Fibroblast of pulmonary artery (primary cell): ENCODE measurements around the gene ZNFX1.
"Not testable (repeated sequence)": the region's sequence is repeated elsewhere in the genome, so short reads cannot be mapped to it uniquely, and the experiment has no call there.

ENCODE experiments used
- DNase-seq: peaks from one replicate; pipeline ENCODE4 v3.0.0-alpha.2; 2010; ENCODE audit warnings: low read depth
- H3K4me3 ChIP-seq: replicated peaks from 2 replicates; pipeline ENCODE4 v1.5.1; 2011; ENCODE audit warnings: low read depth, mild to moderate bottlenecking, control low read depth, low read length, moderate library complexity
- CTCF ChIP-seq: IDR thresholded peaks from 2 replicates; pipeline ENCODE4 v1.5.1; 2011; ENCODE audit warnings: mild to moderate bottlenecking, control low read depth, low read length, inconsistent platforms; ENCODE audit errors: missing control alignments

ZNFX1 gene

DNA sequence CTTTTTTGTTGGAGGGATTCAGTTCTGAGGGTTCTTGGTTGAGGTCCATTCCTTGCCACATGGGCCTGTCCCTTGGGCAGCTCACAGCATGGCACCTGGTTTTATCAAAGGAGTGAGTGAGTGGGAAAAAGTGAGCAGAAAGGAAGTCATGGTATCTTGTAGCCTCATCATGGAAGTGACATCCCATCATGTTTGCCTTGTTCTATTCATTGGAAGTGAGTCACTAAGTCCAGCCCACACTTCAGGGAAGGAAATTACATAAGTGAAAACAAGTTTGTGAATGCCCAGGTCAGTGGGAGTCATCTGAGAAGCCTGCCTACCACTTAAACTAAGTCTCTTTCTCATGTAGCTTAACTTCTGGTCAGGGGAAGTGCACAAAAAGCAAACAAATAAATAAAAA lies 32.8 kb upstream of the ZNFX1 start:
- DNase-seq, result peak; percentile 62
- no peak for TF ChIP-seq CTCF
- no peak overlapping the region for H3K4me3 ChIP-seq

GRCh38 chr20:49308875-49309274 lies 31.0 kb upstream of the ZNFX1 start:
- TF ChIP-seq CTCF, result no peak
- no peak for DNase-seq
- H3K4me3 ChIP-seq, result no peak overlapping the region

- H3K4me3 ChIP-seq, result no peak overlapping the region
- DNase-seq, result no peak
- TF ChIP-seq CTCF, result no peak
Observed at GRCh38 chr20:49306903-49307620, 29.2 kb upstream of the ZNFX1 start.

DNA sequence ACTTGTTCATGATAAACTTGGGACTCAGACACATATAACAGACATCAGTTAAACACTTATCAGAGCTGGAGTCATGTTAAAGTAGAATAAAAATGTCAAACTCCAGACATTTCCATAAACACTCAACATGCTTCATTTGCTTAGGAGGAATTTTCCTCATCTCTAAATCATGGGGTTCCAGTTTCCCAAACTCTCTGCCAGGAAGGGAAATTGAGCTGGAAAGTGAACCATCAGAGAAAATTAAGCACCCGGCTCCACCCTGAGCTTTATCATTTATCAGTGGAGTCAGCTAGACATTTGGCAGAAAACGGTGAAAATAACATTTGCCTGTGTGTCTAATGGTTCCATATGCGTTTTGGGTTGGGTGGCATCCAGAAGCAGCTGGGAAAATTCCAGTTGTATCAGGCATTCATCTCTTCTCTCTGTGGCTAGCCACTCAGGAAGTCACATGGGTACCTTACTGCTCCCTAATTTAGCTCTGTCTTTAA lies 25.3 kb upstream of the ZNFX1 start:
- H3K4me3 ChIP-seq, result no peak overlapping the region
- DNase-seq, result peak; percentile 55
- TF ChIP-seq CTCF, result no peak

DNA sequence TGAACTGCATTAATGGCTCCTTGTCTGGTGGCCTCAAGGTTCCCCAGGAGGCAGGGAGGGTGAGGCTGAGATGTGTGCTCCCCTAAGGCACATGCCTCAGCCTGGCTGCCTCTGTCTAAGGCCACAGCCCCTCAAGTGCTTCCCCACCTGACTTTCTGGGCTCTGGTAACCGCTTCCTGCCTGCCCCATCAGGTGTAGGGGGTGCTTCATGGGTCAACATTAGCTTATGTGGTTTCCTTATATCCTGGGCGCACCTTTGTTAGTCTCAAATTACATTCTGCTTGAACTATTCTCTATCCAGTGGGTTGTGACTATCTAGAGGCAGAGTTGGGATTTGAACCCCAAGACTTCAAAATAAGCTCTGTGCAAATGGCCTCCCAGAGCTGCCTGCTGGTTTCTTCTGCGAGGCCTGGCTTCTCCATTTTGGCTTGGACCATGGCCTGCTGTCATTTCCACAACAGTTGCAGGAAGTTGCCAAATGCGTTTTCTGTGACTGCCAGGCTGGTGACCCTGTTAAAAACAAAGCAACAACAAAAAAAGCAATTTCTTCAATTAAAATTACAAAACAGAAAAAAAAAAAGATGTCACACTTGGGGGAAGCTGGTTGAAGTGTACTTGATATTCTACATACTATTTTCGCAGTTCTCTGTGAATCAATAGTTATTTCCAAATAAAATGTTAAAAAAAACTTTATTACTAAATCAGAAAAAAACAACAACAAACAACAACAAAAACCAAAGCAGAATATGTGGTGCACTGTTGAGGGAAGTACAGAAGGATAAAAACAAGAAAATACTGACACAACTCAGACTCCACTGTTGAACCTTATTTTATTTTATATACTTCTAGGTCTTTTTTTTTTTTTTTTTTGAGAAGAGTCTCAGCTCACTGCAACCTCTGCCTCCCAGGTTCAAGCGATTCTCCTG lies 20.0 kb upstream of the ZNFX1 start:
- TF ChIP-seq CTCF, result no peak
- H3K4me3 ChIP-seq, result no peak overlapping the region
- DNase-seq, result no peak

- H3K4me3 ChIP-seq, DNase-seq: not testable (repeated sequence)
Observed at GRCh38 chr20:49294002-49294654, 16.3 kb upstream of the ZNFX1 start.

DNA sequence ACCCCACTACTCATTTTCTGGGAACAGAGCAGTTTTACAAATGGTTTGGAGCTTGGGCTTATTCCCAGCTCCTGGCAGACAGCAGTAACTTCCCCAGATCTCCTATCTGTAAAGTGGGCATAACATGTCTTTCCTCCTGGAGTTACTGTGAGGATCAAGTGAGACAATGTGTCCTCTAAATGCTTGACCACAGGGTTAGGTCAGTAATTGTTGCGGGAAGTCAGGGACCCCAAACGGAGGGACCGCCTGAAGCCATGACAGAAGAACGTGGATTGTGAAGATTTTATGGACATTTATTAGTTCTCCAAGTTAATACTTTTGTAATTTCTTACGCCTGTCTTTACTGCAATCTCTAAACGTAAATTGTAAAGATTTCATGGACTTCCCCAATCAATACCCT lies 15.3 kb upstream of the ZNFX1 start:
- no peak for TF ChIP-seq CTCF

More for the DNA sequence above, 15.3 kb upstream of the ZNFX1 start:
- DNase-seq, result no peak
- H3K4me3 ChIP-seq, result no peak overlapping the region
